ENCODE data around the gene TMEM53. TPM values are rescaled to one million over a fixed set of nuclear protein-coding genes. Genes with fewer than 3 reads are reported as not detected.

Gene TMEM53
- total and polyA plus RNA-seq, 2 experiments from 2014 or later: 6.9 to 37.4 TPM

- Histone ChIP-seq H2AFZ (no peak overlapping the region), H3K4me1 (ENCODE audit: insufficient read depth) (peaks cover 5% of the 10 kb centered on the region)
- no peak for TF ChIP-seq EZH2 (IDR thresholded peaks at IDR 0.05; ENCODE audit: borderline replicate concordance)
- TF ChIP-seq CTCF (IDR thresholded peaks at IDR 0.05; ENCODE audit: poor library complexity): no peak
- TF ChIP-seq EZH2phosphoT487 (IDR thresholded peaks at IDR 0.05; ENCODE audit: low read depth, severe bottlenecking, unreplicated experiment): no peak
These were observed 54.2 kb downstream of the TMEM53 start for GRCh38 chr1:44620072-44620471.

GRCh38 chr1:44619261-44619900, 54.9 kb downstream of the TMEM53 start:
- Histone ChIP-seq H3K4me3 (no peak overlapping the region), H3K4me1 (ENCODE audit: insufficient read depth) (peaks cover 5% of the 10 kb centered on the region), H3K79me2 (no peaks in the 10 kb centered on the region), H4K20me1 (ENCODE audit: insufficient read depth, poor library complexity, severe bottlenecking) (no peaks in the 10 kb centered on the region), H3K27me3 (peaks cover 28% of the 10 kb centered on the region), H3K4me2 (no peak overlapping the region), H2AFZ (no peak overlapping the region), H3K27ac (no peak overlapping the region), H3K9me2 (replicated peaks; ENCODE audit: insufficient read depth) (no peaks in the 10 kb centered on the region), H3K36me3 (replicated peaks; ENCODE audit: insufficient read depth, low read depth) (no peaks in the 10 kb centered on the region), H3K9me3 (ENCODE audit: low read depth) (no peaks in the 10 kb centered on the region)
- 55% methylated on average over 12 of the region's 12 CpGs for WGBS (ENCODE audit: low lambda C conversion rate, missing lambda C conversion rate)
- TF ChIP-seq EZH2phosphoT487 (IDR thresholded peaks at IDR 0.05; ENCODE audit: low read depth, severe bottlenecking, unreplicated experiment) (no peak), CTCF (IDR thresholded peaks at IDR 0.05; ENCODE audit: poor library complexity) (no peak), EZH2 (IDR thresholded peaks at IDR 0.05; ENCODE audit: borderline replicate concordance) (no peak)
- no peak for DNase-seq (ENCODE audit: low spot score)

More at GRCh38 chr1:44620072-44620471, 54.2 kb downstream of the TMEM53 start:
- H3K9me3 ChIP-seq (ENCODE audit: low read depth): no peaks in the 10 kb centered on the region
- no peaks in the 10 kb centered on the region for H3K36me3 ChIP-seq (replicated peaks; ENCODE audit: insufficient read depth, low read depth)
- H3K4me3 ChIP-seq: no peak overlapping the region
- H3K4me2 ChIP-seq: no peak overlapping the region
- H4K20me1 ChIP-seq (ENCODE audit: insufficient read depth, poor library complexity, severe bottlenecking): no peaks in the 10 kb centered on the region
- H3K27ac ChIP-seq: no peak overlapping the region
- H3K9me2 ChIP-seq (replicated peaks; ENCODE audit: insufficient read depth): no peaks in the 10 kb centered on the region
- H3K79me2 ChIP-seq: no peaks in the 10 kb centered on the region
- H3K27me3 ChIP-seq: peaks cover 28% of the 10 kb centered on the region
- 81% methylated on average over 3 of the region's 3 CpGs for WGBS (ENCODE audit: low lambda C conversion rate, missing lambda C conversion rate)
- DNase-seq (ENCODE audit: low spot score): no peak

- no peaks in the 10 kb centered on the region for H3K79me2 ChIP-seq
- 78% methylated on average over 1 of the region's 1 CpG for WGBS (ENCODE audit: low lambda C conversion rate, missing lambda C conversion rate)
- H3K27me3 ChIP-seq: peaks cover 28% of the 10 kb centered on the region
- H3K4me3 ChIP-seq: no peak overlapping the region
- no peaks in the 10 kb centered on the region for H4K20me1 ChIP-seq (ENCODE audit: insufficient read depth, poor library complexity, severe bottlenecking)
- no peak overlapping the region for H3K27ac ChIP-seq
- DNase-seq (ENCODE audit: low spot score): no peak
- TF ChIP-seq EZH2 (IDR thresholded peaks at IDR 0.05; ENCODE audit: borderline replicate concordance) (no peak), CTCF (IDR thresholded peaks at IDR 0.05; ENCODE audit: poor library complexity) (no peak), EZH2phosphoT487 (IDR thresholded peaks at IDR 0.05; ENCODE audit: low read depth, severe bottlenecking, unreplicated experiment) (no peak)
- no peaks in the 10 kb centered on the region for H3K36me3 ChIP-seq (replicated peaks; ENCODE audit: insufficient read depth, low read depth)
- no peaks in the 10 kb centered on the region for H3K9me3 ChIP-seq (ENCODE audit: low read depth)
- no peak overlapping the region for H2AFZ ChIP-seq
- peak overlapping the region; percentile 99 for H3K4me2 ChIP-seq
- peaks cover 5% of the 10 kb centered on the region for H3K4me1 ChIP-seq (ENCODE audit: insufficient read depth)
- no peaks in the 10 kb centered on the region for H3K9me2 ChIP-seq (replicated peaks; ENCODE audit: insufficient read depth)
These were observed 56.6 kb downstream of the TMEM53 start for GRCh38 chr1:44617703-44618029.

Measured in hepatocyte (in vitro differentiated cells).